ENCODE results near the gene RCSD1.

The RCSD1 gene

GRCh38 chr1:167651161-167651693 lies 21.2 kb downstream of the RCSD1 start:
- Histone ChIP-seq H3K27me3 (replicated peaks; ENCODE audit: control insufficient read depth, insufficient read depth, low read length) (no peaks in the 10 kb centered on the region), H3K36me3 (ENCODE audit: control insufficient read depth, insufficient read depth, low read length) (peaks cover 16% of the 10 kb centered on the region), H3K4me3 (replicated peaks; ENCODE audit: low read depth, low read length) (no peak overlapping the region)
- no peak for DNase-seq (ENCODE audit: extremely low read depth, insufficient read length)
- TF ChIP-seq CTCF (IDR thresholded peaks at IDR 0.05; ENCODE audit: insufficient read depth, low read length, poor library complexity, severe bottlenecking) = no peak

GRCh38 chr1:167654975-167655575 lies 25.0 kb downstream of the RCSD1 start:
- Histone ChIP-seq H3K36me3 (ENCODE audit: control insufficient read depth, insufficient read depth, low read length) (peaks cover 20% of the 10 kb centered on the region), H3K4me3 (replicated peaks; ENCODE audit: low read depth, low read length) (no peak overlapping the region), H3K27me3 (replicated peaks; ENCODE audit: control insufficient read depth, insufficient read depth, low read length) (no peaks in the 10 kb centered on the region)
- DNase-seq (ENCODE audit: extremely low read depth, insufficient read length) = no peak
- TF ChIP-seq CTCF (IDR thresholded peaks at IDR 0.05; ENCODE audit: insufficient read depth, low read length, poor library complexity, severe bottlenecking) = no peak

DNA sequence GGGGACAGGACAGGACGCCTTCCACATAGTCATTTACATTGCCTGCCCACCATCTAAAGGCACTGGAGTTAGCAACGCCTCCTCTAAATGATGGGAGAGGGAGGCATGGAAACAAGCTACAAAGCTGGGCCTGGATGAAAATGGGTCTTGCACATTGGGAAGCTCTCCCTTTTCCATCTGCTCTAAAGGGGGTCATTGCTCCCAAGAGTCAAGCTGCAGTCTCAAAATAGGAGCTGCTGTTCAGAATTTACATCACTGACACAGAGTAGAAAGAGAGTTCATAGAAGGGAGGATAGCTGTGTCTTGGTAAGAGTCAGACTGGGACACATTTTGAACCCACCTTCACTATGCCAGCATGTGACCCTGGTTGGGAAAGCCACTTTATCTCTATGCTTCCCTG lies 26.6 kb downstream of the RCSD1 start:
- no peak for DNase-seq (ENCODE audit: extremely low read depth, insufficient read length)
- H3K4me3 ChIP-seq (replicated peaks; ENCODE audit: low read depth, low read length) = no peak overlapping the region
- H3K27me3 ChIP-seq (replicated peaks; ENCODE audit: control insufficient read depth, insufficient read depth, low read length) = no peaks in the 10 kb centered on the region
- peaks cover 20% of the 10 kb centered on the region for H3K36me3 ChIP-seq (ENCODE audit: control insufficient read depth, insufficient read depth, low read length)
- TF ChIP-seq CTCF (IDR thresholded peaks at IDR 0.05; ENCODE audit: insufficient read depth, low read length, poor library complexity, severe bottlenecking) = no peak

DNA sequence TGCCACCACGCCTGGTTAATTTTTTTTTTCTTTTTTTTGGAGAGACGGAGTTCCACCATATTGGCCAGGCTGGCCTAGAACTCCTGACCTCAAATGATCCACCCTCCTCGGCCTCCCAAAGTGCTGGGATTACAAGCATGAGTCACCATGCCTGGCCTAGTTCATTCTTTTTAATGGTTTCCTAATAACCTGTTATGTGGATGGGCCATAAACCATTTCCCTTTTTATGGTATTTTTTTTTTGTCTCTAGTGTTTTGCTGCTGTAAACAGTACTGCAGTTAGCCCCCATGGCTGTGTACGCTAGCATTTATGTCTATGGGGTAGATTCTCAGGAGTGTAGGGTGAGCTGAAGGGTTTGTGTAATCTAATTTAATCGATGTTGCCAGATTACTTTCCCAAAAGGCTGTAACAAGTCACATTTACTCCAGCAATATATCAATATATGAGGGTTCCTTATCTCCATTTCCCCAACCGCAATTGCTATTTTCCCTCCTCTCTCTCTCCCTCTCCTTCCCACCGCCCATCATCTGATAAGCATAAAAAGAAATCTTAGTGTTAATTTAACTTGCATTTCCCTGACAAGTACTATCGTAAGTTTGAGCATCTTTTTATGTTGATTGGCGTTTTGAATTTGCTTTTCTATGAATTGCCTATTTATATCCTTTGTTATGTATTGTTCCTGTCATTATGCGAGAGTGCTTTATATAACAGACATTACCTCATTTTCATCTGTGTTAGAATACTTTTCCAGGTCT lies 28.7 kb downstream of the RCSD1 start:
- TF ChIP-seq CTCF (IDR thresholded peaks at IDR 0.05; ENCODE audit: insufficient read depth, low read length, poor library complexity, severe bottlenecking) = no peak

DNA sequence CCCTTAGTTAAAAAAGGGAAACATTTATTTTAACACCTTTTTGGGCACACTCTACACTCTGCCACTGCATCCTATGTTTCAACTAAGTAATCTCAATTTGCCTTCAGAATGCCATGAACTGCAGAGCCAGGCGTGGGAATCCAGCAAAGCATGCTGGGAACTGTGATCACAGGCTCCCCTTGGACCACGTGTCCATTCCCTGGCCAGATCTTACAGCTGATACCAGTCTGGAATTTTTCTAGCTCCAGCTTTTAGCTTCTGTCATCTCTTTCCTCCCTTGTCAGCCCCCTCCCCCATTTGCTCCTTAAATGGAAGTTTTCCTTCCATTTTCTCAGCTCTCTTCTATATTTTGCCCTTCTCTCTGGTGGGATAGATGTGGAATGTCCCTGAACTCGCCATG lies 29.4 kb downstream of the RCSD1 start:
- H3K27me3 ChIP-seq (replicated peaks; ENCODE audit: control insufficient read depth, insufficient read depth, low read length) = no peaks in the 10 kb centered on the region
- peaks cover 17% of the 10 kb centered on the region for H3K36me3 ChIP-seq (ENCODE audit: control insufficient read depth, insufficient read depth, low read length)
- DNase-seq (ENCODE audit: extremely low read depth, insufficient read length) = no peak
- no peak overlapping the region for H3K4me3 ChIP-seq (replicated peaks; ENCODE audit: low read depth, low read length)
- no peak for TF ChIP-seq CTCF (IDR thresholded peaks at IDR 0.05; ENCODE audit: insufficient read depth, low read length, poor library complexity, severe bottlenecking)

More for the DNA sequence above, 28.7 kb downstream of the RCSD1 start:
- no peak for DNase-seq (ENCODE audit: extremely low read depth, insufficient read length)
- peaks cover 17% of the 10 kb centered on the region for H3K36me3 ChIP-seq (ENCODE audit: control insufficient read depth, insufficient read depth, low read length)
- no peak overlapping the region for H3K4me3 ChIP-seq (replicated peaks; ENCODE audit: low read depth, low read length)
- H3K27me3 ChIP-seq (replicated peaks; ENCODE audit: control insufficient read depth, insufficient read depth, low read length) = no peaks in the 10 kb centered on the region
